Muscle of leg (tissue), 11 donors: ENCODE data around the gene HECW1. TPM values are rescaled to one million over a fixed set of nuclear protein-coding genes. Genes with fewer than 3 reads are reported as not detected.

ENCODE experiments used
- DNase-seq: peaks from one replicate; pipeline ENCODE4 v3.0.0; 2013
- H3K27ac ChIP-seq: one replicate; pipeline ENCODE4 v1.5.1; 2013; ENCODE audit warnings: mild to moderate bottlenecking, low read length, control low read depth
- H3K27me3 ChIP-seq: one replicate; pipeline ENCODE4 v1.6.1; 2013; ENCODE audit warnings: low read length; ENCODE audit not compliant: control insufficient read depth, insufficient read depth
- H3K36me3 ChIP-seq: one replicate; pipeline ENCODE4 v1.6.1; 2013; ENCODE audit warnings: low read length; ENCODE audit not compliant: control insufficient read depth, insufficient read depth
- H3K4me1 ChIP-seq: one replicate; pipeline ENCODE4 v1.6.1; 2013; ENCODE audit warnings: low read length; ENCODE audit not compliant: control insufficient read depth, insufficient read depth
- H3K4me3 ChIP-seq: one replicate; pipeline ENCODE4 v1.5.1; 2013; ENCODE audit warnings: low read length, control low read depth
- H3K9me3 ChIP-seq: replicated peaks from 2 replicates; pipeline ENCODE4 v1.6.1; 2013; ENCODE audit warnings: low read depth, low read length; ENCODE audit not compliant: control insufficient read depth
- WGBS: methylation state at CpG from one replicate; pipeline ENCODE4 v1.1.5; 2013; ENCODE audit warnings: missing lambda C conversion rate; ENCODE audit not compliant: insufficient coverage; 5-methylcytosine and 5-hydroxymethylcytosine counted together
- polyA plus RNA-seq, 8 donors: library from polyadenylated mRNA; unstranded; fragments of 120-200 nt; gene quantifications; one replicate each; pipeline versions ENCODE4 v1.2.1 to v1.2.3, GENCODE V29; 2013; ENCODE audit warnings: inconsistent platforms in 1 of 8, low replicate concordance in 1 of 8; ENCODE audit not compliant: insufficient read length in 8 of 8, insufficient read depth in 1 of 8
- total RNA-seq: library from RNA; stranded (reverse); fragments of 120-200 nt; gene quantifications from one replicate; pipeline ENCODE4 v1.2.4, GENCODE V29; 2013

Gene HECW1
- total and polyA plus RNA-seq, 9 donors: 0.13 to 1.7 (median 0.51) TPM; not detected in 1

GRCh38 chr7:43438897-43439479, 326.5 kb downstream of the HECW1 start:
- DNase-seq: no peak
- WGBS: 52% methylated on average over 2 of the region's 8 CpGs

GRCh38 chr7:43439631-43440401, 327.4 kb downstream of the HECW1 start:
- peak; percentile 11 for DNase-seq
- Histone ChIP-seq H3K27ac (no peak overlapping the region), H3K27me3 (peaks cover 7% of the 10 kb centered on the region), H3K36me3 (no peaks in the 10 kb centered on the region), H3K9me3 (no peaks in the 10 kb centered on the region), H3K4me3 (no peak overlapping the region), H3K4me1 (no peaks in the 10 kb centered on the region)
- WGBS: 53% methylated on average over 9 of the region's 15 CpGs

More at GRCh38 chr7:43438897-43439479, 326.5 kb downstream of the HECW1 start:
- Histone ChIP-seq H3K27me3 (peaks cover 5% of the 10 kb centered on the region), H3K27ac (no peak overlapping the region), H3K9me3 (no peaks in the 10 kb centered on the region), H3K4me1 (no peaks in the 10 kb centered on the region), H3K4me3 (no peak overlapping the region), H3K36me3 (no peaks in the 10 kb centered on the region)

DNA sequence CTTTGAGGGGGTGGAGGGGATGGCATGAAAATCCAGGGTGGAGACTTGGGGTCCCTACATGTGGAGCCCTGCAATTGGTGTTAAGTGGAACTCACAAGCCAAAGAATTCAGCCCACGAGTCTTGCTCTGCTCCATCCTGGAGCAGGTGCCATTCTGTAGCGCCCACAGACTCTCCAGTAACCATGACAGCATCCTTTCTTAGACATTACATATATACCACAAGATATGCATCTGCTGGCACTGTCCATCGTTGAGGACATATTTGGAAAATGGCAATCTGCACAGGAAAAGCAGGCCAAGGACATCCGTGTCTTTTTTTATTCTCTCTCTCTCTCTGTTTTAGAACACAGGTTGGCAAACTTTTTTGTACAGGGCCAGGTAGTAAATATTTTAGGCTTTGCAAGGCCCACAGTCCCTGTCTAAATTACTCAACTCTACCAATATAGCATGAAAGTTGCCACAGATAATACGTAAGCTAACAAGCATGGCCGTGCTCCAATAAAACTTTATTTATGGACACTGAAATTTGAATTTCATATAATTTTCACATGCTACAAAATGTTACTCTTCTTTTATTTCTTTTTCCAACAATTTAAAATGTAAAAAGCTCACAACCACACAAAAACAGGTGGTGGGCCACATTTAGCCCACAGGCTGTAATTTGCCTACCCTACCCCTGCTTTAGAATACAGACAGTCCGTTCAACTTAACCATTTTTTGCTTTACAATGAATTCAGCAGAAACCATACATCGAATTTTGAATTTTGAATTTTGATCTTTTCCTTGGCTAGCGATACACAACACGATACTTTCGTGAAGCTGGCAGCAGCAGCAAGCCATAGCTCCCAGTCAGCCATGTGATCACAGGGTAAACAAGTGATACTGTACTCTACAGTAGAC, 329.0 kb downstream of the HECW1 start:
- no peak for DNase-seq
- Histone ChIP-seq H3K4me3 (no peak overlapping the region), H3K27ac (no peak overlapping the region), H3K4me1 (no peaks in the 10 kb centered on the region), H3K9me3 (no peaks in the 10 kb centered on the region), H3K27me3 (peaks cover 7% of the 10 kb centered on the region), H3K36me3 (no peaks in the 10 kb centered on the region)
- WGBS: 88% methylated on average over 5 of the region's 11 CpGs

DNA sequence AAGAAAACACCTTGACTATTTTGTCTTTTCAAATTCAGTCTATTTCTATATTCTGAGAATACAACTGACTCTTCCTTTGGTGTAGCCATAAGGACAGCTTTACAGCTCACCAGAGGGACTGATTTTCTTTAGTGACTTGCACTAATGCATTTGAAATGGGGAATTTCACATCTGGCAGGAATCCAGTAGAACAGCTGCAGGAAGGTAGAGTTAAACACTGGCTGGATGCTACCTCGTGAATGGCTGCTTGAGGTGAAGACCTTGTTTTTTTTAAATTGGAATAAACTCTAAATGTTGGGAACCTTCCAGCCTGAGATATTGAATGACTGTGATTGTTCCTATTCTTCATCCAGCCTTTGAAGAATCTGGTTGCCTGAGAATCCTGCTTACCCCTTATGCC, 330.9 kb downstream of the HECW1 start:
- peak; percentile 79 for DNase-seq
- H3K27me3 ChIP-seq: peaks cover 7% of the 10 kb centered on the region
- H3K27ac ChIP-seq: no peak overlapping the region
- no peaks in the 10 kb centered on the region for H3K36me3 ChIP-seq
- WGBS: 0% methylated on average over 1 of the region's 1 CpG
- no peaks in the 10 kb centered on the region for H3K9me3 ChIP-seq
- no peaks in the 10 kb centered on the region for H3K4me1 ChIP-seq
- H3K4me3 ChIP-seq: no peak overlapping the region

- Histone ChIP-seq H3K4me1 (no peaks in the 10 kb centered on the region), H3K27me3 (peaks cover 3% of the 10 kb centered on the region), H3K27ac (no peak overlapping the region), H3K4me3 (no peak overlapping the region), H3K9me3 (no peaks in the 10 kb centered on the region), H3K36me3 (no peaks in the 10 kb centered on the region)
- WGBS: 94% methylated on average over 67 of the region's 72 CpGs
- DNase-seq: no peak
These were observed 332.5 kb downstream of the HECW1 start for GRCh38 chr7:43444711-43445578.

DNA sequence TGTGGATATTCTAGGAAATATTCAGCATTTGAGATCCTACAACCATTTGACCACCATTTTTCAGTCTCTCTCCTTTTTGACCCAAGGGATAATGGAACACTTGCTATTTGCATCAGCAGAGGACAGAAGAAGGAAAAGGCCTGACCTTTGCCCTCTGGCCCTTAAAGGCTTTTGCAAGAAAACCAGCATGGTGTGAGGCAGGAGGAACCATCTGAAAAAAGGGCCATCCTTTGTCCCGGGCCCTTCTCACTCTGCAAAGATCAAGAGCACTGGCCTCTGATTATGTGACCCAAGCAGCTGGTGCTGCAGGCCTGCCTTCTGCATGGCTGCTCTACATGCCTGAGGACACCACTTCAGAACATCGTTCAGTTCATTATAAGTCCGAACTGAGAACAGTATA, 337.1 kb downstream of the HECW1 start:
- no peak overlapping the region for H3K27ac ChIP-seq
- DNase-seq: no peak
- no peaks in the 10 kb centered on the region for H3K9me3 ChIP-seq
- H3K36me3 ChIP-seq: no peaks in the 10 kb centered on the region
- WGBS: 29% methylated on average over 1 of the region's 3 CpGs
- peaks cover 2% of the 10 kb centered on the region for H3K27me3 ChIP-seq
- H3K4me1 ChIP-seq: no peaks in the 10 kb centered on the region
- H3K4me3 ChIP-seq: no peak overlapping the region

- no peak for DNase-seq
- no peaks in the 10 kb centered on the region for H3K4me1 ChIP-seq
- H3K27ac ChIP-seq: no peak overlapping the region
- WGBS: no CpG with 5 or more reads among the region's 3 CpGs
- no peaks in the 10 kb centered on the region for H3K36me3 ChIP-seq
- no peaks in the 10 kb centered on the region for H3K9me3 ChIP-seq
- H3K4me3 ChIP-seq: no peak overlapping the region
- H3K27me3 ChIP-seq: no peaks in the 10 kb centered on the region
These were observed 338.4 kb downstream of the HECW1 start for GRCh38 chr7:43450894-43451293.

DNA sequence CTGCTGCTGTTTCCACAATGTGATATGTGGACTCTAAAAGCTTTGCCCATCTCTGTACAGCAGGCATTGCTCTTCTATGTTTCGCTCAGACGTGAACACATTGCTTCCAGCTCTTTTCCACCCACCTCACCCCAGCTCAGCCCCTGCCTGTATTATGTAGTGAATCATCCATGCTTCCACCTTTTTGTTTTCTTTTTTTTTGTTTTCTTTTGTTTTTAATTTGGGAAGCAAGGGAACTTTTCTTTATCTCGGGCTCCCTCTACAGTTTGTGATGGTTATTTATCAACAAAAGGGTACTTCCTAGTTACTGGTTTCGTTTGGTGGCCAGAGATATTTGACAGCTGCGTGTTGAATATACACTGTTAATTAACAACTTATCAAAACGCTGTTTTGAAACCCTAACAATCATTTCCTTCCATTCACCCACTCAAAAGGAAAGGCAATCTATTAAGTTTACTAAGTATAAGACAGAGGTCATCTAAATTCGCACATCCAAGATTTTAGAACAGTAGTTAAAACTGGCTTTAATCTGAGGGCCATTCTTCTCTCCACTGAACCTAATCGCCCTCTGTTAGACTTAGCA, 342.6 kb downstream of the HECW1 start:
- WGBS: no CpG with 5 or more reads among the region's 8 CpGs
- no peak overlapping the region for H3K27ac ChIP-seq
- H3K4me1 ChIP-seq: peaks cover 2% of the 10 kb centered on the region
- peak; percentile 53 for DNase-seq
- H3K9me3 ChIP-seq: no peaks in the 10 kb centered on the region
- H3K4me3 ChIP-seq: no peak overlapping the region
- no peaks in the 10 kb centered on the region for H3K36me3 ChIP-seq
- no peaks in the 10 kb centered on the region for H3K27me3 ChIP-seq

- no peak overlapping the region for H3K27ac ChIP-seq
- no peaks in the 10 kb centered on the region for H3K27me3 ChIP-seq
- H3K4me1 ChIP-seq: peaks cover 9% of the 10 kb centered on the region
- WGBS: 78% methylated on average over 5 of the region's 14 CpGs
- no peaks in the 10 kb centered on the region for H3K36me3 ChIP-seq
- DNase-seq: no peak
- no peaks in the 10 kb centered on the region for H3K9me3 ChIP-seq
- no peak overlapping the region for H3K4me3 ChIP-seq
These were observed 343.8 kb downstream of the HECW1 start for GRCh38 chr7:43456200-43456599.
